K562 (cell line): ENCODE data around the gene PPP1R14D. TPM values are rescaled to one million over a fixed set of nuclear protein-coding genes. Genes with fewer than 3 reads are reported as not detected.

Source experiments
- HNRNPUL1 ChIP-seq: fragments of 200-400 bp; formaldehyde crosslinking; IDR thresholded peaks from 2 replicates; pipeline ENCODE4 v1.6.1; 2017; ENCODE audit warnings: low read length
- NR2C2 ChIP-seq, 2 experiments: fragments of 200-800 bp in 1 of 2; sonication (Bioruptor generic) in 1 of 2; sonication (generic) in 1 of 2; formaldehyde crosslinking in 1 of 2; IDR thresholded peaks; 2 replicates each; pipeline versions ENCODE4 v1.6.1 to v1.8.0; 2016 to 2022; ENCODE audit warnings: mild to moderate bottlenecking in 1 of 2, missing compliant biosample characterization in 1 of 2, missing genetic modification characterization in 1 of 2, missing genetic modification reagents in 1 of 2
- ZNF518B ChIP-seq: fragments of 250-450 bp; sonication (Bioruptor Pico); IDR thresholded peaks from 2 replicates; pipeline ENCODE4 v1.5.0; 2021; ENCODE audit warnings: mild to moderate bottlenecking, moderate library complexity
- polyA plus RNA-seq, 8 experiments: library from polyadenylated mRNA; depleted of rRNA in 4 of 8; stranded (reverse) in 5 of 8; unstranded in 3 of 8; fragments of >200 nt; fragmentation: Nextera tagmentation in 2 of 8; fragmentation: Illumina TruSeq in 1 of 8; extraction: Ambion mirVana in 2 of 8; extraction: Trizol in 1 of 8; gene quantifications; 2 replicates each; pipeline versions ENCODE4 v1.2.1 to v1.2.3, GENCODE V29; 2011 to 2014; ENCODE audit warnings: inconsistent platforms in 1 of 8, missing spikeins in 1 of 8
- total RNA-seq, 7 experiments: library from RNA; depleted of rRNA in 6 of 7; stranded (reverse); fragments of >200 nt in 6 of 7; fragmentation: Illumina TruSeq in 2 of 7; extraction: Trizol in 2 of 7; gene quantifications; 2 replicates each; pipeline versions ENCODE4 v1.2.1 to v1.2.3, GENCODE V29; 2011 to 2021; ENCODE audit warnings: low replicate concordance in 1 of 7
- TF ChIP-seq, protein P1 (sequence below), 2 experiments: fragments of 450-650 bp in 1 of 2; sonication (generic) in 1 of 2; formaldehyde crosslinking in 1 of 2; IDR thresholded peaks; 2 replicates each; pipeline versions ENCODE4 v1.7.1 to v1.9.0; 2016 to 2022; ENCODE audit warnings: inconsistent platforms in 1 of 2, mild to moderate bottlenecking in 1 of 2, missing genetic modification reagents in 1 of 2

The PPP1R14D gene
- total and polyA plus RNA-seq, 9 of the 15 experiments (the other 6 are each of a cell fraction or from before 2014, with no cell fraction given): 0.11 to 0.18 TPM; not detected in 7

DNA sequence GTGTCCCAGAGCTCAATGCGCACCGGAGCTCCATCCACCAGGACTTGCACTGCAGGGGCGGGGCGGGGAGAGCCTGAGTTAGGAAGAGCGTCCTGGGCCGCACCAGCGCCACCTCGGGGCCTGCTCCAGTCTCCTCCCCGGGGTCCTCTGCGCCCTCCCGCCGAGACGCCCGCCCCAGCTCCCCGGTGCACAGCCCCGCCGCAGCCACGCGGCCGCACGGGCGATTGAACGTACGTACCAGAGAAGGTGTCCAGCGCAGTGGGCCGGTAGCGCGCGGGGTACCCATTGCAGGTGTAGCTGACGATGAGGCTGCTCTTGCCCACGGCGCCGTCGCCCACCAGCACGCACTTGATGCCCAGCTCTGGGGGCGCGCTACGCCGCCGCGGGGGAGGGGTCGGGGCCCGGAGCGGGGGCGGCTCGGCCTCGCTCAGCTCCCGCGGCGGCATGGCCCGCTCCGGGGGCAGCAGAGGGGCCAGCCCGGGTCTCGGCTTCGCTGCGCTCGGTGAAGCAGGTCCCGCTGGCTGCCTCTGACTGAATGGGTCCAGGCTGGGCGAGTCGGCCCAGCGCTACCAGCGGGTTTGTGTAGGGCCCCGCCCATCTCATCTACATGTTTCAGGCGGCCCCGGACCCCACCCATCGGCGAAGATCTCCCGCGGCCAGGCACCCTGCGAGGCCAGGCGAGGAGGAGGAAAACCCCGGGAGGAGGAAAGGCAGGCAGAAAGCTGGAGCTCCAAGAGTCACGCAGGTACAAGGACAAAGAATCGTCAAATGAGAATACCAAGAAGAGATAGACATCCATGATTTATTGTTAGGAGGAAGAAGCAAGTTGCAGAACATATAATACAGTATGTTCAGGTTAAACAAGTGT is 45.4 kb upstream of the PPP1R14D start, which contains the start of gene RHOV (continued):
- TF ChIP-seq, protein P1, sequence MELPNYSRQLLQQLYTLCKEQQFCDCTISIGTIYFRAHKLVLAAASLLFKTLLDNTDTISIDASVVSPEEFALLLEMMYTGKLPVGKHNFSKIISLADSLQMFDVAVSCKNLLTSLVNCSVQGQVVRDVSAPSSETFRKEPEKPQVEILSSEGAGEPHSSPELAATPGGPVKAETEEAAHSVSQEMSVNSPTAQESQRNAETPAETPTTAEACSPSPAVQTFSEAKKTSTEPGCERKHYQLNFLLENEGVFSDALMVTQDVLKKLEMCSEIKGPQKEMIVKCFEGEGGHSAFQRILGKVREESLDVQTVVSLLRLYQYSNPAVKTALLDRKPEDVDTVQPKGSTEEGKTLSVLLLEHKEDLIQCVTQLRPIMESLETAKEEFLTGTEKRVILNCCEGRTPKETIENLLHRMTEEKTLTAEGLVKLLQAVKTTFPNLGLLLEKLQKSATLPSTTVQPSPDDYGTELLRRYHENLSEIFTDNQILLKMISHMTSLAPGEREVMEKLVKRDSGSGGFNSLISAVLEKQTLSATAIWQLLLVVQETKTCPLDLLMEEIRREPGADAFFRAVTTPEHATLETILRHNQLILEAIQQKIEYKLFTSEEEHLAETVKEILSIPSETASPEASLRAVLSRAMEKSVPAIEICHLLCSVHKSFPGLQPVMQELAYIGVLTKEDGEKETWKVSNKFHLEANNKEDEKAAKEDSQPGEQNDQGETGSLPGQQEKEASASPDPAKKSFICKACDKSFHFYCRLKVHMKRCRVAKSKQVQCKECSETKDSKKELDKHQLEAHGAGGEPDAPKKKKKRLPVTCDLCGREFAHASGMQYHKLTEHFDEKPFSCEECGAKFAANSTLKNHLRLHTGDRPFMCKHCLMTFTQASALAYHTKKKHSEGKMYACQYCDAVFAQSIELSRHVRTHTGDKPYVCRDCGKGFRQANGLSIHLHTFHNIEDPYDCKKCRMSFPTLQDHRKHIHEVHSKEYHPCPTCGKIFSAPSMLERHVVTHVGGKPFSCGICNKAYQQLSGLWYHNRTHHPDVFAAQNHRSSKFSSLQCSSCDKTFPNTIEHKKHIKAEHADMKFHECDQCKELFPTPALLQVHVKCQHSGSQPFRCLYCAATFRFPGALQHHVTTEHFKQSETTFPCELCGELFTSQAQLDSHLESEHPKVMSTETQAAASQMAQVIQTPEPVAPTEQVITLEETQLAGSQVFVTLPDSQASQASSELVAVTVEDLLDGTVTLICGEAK (IDR thresholded peaks at IDR 0.05): no peak
- TF ChIP-seq, protein P1 (CRISPR knock-in tag; IDR thresholded peaks at IDR 0.05): no peak
- TF ChIP-seq NR2C2 (CRISPR knock-in tag; IDR thresholded peaks at IDR 0.05) (no peak), NR2C2 (tag; IDR thresholded peaks at IDR 0.05) (no peak), ZNF518B (CRISPR knock-in tag) (no peak), HNRNPUL1 (no peak)
